Breast epithelium (tissue), 3 donors: Measurements from ENCODE around the gene CLIP1.
"Not testable (repeated sequence)": the region's sequence is repeated elsewhere in the genome, so short reads cannot be mapped to it uniquely, and the experiment has no call there.

Source experiments
- CTCF ChIP-seq, 3 donors: fragments of 450-650 bp; IDR thresholded peaks; one replicate each; pipeline ENCODE4 v1.5.1; 2016 to 2017; ENCODE audit warnings: antibody characterized with exemption in 3 of 3, mild to moderate bottlenecking in 3 of 3, moderate library complexity in 3 of 3
- POLR2A ChIP-seq: fragments of 450-650 bp; IDR thresholded peaks from one replicate; pipeline ENCODE4 v1.6.1; 2016; ENCODE audit warnings: antibody characterized with exemption, mild to moderate bottlenecking, moderate library complexity
- POLR2AphosphoS5 ChIP-seq, 3 donors: sonication (generic); formaldehyde crosslinking; IDR thresholded peaks; one replicate each; pipeline ENCODE4 v1.6.1; 2017; ENCODE audit warnings: antibody characterized with exemption in 3 of 3

GRCh38 chr12:122357536-122357935, 64.9 kb downstream of the CLIP1 start:
- not testable (repeated sequence) for TF ChIP-seq POLR2A; CTCF (IDR thresholded peaks at IDR 0.05); POLR2AphosphoS5 (IDR thresholded peaks at IDR 0.05)
